SKM-1 (cell line): ENCODE data around the gene DENND4C.
"Not testable (repeated sequence)": the region's sequence is repeated elsewhere in the genome, so short reads cannot be mapped to it uniquely, and the experiment has no call there.

Experiments used
- DNase-seq: peaks from one replicate; lab custom pipeline; 2025; ENCODE audit not compliant: unreplicated experiment; lab: John Stamatoyannopoulos, UW

DENND4C gene

GRCh38 chr9:19408693-19409400 is 178.4 kb downstream of the DENND4C start, which contains the start of gene ACER2:
Gene ACER2 (plus strand): TSS chr9:19409009. CDS start chr9:19409085, 76 bp downstream.
- DNase-seq = peak; percentile 23

GRCh38 chr9:19409401-19410194 is 179.1 kb downstream of the DENND4C start:
- no peak for DNase-seq

GRCh38 chr9:19410195-19410503 is 179.7 kb downstream of the DENND4C start:
- DNase-seq = no peak

GRCh38 chr9:19410594-19410993 is 180.1 kb downstream of the DENND4C start:
- DNase-seq = no peak

GRCh38 chr9:19411316-19411715 is 180.8 kb downstream of the DENND4C start:
- no peak for DNase-seq

GRCh38 chr9:19413456-19413855 is 183.0 kb downstream of the DENND4C start:
- not testable (repeated sequence) for DNase-seq

- no peak for DNase-seq
These were observed 185.7 kb downstream of the DENND4C start for GRCh38 chr9:19416143-19416542.

GRCh38 chr9:19420877-19421276 is 190.4 kb downstream of the DENND4C start:
- DNase-seq = no peak
